ENCODE measurements around the gene DHDDS.
A peak's percentile ranks its signal among the peaks of the same experiment; 100 is the strongest.
"Not testable (repeated sequence)": the region's sequence is repeated elsewhere in the genome, so short reads cannot be mapped to it uniquely, and the experiment has no call there.

The DHDDS gene, protein sequence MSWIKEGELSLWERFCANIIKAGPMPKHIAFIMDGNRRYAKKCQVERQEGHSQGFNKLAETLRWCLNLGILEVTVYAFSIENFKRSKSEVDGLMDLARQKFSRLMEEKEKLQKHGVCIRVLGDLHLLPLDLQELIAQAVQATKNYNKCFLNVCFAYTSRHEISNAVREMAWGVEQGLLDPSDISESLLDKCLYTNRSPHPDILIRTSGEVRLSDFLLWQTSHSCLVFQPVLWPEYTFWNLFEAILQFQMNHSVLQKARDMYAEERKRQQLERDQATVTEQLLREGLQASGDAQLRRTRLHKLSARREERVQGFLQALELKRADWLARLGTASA

DNA sequence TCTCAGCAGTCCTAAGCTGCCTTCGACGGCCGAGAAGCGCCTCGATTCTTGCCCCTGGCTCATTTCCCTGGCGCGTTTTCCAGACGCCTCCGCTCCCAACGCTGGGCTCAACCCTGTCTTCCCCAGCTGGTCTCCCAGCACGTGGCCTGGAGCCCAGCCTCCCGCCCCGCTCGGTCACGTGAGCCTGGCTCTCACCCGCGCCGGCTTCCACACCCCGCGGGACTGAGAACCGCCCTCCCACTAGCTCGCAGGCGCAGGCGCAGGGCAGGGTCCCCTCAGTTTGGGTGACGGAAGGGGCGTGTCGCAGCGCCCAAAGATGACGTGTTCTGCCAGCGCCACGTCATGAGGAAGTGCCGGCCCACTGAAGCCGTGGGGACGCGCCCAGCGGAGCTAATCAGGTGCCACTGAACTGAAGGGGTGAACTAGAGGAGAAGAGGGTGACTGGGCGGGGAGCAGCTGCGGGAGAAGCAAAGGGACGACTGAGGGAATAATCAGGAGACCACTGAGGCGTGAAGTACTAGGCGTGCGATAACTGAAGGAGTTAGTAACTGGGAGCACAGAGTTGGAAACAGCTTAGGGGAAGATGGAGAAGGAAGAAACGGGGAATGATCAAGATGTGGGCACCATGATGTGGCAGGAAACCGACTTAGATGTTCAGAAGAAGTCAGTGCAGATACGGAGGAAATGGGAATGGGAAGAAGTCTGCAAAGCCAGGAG lies at the start of gene DHDDS:
TSS of gene DHDDS (plus strand) at position 343 of the 717 bp plus-strand sequence. CDS start 625 bp downstream, outside the sequence.
- DNase-seq (ENCODE audit: low read depth in 2 of 2) = peak; percentile 97

DNA sequence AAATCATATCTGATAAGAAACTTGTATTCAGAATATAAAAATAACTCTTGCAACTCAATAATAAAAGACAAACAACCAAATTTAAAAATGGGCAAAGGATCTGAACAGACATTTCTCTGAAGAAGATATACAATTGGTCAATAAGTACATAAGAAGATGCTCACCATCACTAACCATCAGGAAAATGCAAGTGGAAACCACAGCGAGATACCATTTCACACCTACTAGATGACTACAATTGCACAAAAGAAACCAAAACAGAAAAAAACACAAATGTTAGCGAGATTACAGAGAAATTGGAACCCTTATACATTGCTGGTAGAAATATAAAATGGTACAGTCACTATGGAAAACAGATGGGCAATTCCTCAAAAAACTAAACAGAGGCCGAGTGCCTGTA lies 48.0 kb upstream of the DHDDS start:
- DNase-seq (ENCODE audit: low read depth in 2 of 2) = no peak

DNA sequence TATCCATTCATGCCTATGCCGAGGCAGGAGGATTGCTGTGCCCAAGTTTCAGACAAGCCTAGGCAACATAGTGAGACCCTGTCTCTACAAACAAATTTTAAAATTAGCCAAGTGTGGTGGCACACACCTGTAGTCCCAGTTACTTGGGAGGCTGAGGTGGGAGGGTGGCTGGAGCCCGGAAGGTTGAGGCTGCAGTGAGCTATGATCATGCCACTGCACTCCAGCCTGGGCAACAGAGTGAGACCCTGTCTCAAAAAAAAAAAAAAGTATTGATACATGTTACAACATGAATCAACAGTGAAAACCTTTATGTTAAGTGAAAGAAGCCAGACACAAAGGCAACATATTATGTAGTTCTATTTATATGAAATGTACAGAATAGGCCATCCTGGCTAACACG lies 47.1 kb upstream of the DHDDS start:
- not testable (repeated sequence) for DNase-seq (ENCODE audit: low read depth in 2 of 2)

DNA sequence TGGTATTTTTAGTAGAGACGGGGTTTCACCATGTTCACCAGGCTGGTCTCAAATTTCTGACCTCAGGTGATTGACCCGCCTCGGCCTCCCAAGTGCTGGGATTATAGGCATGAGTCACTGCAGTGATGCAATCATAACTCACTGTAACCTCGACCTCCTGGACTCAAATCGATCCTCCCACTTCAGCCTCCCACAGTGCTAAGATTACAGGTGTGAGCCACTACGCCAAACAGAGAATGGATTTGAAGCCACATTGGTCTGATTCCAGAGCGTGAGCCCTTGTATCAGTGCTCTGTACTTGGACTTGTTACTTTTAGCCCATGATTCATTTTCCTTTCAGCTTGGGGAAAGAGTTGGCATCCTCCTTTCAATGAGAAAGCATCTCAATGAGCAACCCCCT lies 44.7 kb upstream of the DHDDS start:
- no peak for DNase-seq (ENCODE audit: low read depth in 2 of 2)

DNA sequence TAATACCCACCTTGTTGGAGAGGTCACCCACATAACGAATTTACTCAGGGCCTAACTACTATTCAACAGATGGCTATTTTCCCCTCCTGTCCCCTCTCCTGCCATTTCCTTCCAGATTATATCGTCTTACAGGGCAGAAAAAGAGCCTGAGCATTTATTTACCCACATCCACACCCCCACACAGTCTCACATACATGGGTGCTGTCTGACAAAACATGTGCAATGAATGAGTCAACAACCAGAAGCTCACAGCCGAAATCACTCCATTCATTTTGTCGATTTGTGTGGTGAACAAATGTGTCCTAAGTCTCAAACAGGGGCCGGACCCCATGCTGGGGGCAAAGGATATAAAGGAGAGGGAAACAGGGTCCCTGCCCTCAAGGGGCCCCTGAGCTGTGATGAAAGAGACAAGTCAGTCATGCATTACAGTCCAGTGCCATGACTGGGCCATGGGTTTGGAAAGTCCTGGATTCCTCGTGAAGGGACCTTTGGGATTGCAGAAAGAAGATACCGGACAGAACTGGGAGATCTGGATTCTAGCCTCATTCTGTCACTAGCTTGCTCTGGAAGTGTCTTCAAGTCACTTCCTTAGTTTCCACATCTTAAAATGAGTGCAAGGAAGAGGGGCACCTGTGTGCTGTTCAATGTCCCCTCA lies 43.2 kb upstream of the DHDDS start:
- no peak for DNase-seq (ENCODE audit: low read depth in 2 of 2)

DNA sequence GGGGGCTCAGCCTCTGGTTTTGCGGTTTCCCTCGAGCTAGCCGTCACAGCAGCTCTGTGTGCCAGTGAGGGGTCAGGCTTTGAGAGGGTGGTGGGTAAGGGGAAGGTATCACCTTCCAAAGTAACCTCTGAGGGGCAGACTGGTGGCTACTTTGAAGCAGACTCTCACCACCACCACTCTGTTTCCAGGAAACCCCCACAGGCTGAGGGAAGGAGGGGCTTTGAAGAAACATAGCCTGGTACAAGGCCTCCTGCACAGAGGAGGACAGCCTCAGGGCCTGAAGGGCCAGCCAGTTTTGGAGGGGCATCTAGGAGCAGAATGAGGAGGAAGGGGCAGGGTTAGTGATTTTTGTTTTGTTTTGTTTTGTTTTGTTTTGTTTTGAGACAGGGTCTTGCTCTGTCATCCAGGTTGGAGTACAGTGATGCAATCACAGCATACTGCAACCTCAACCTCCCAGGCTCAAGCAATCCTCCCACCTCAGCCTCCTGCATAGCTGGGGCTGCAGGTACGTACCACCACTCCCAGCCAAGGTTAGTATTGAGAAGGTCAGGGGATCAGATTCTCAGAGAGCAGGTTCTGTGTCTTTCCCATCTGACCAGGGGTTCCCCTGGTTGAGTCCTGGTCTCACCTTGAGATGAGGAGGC lies 42.4 kb upstream of the DHDDS start:
- no peak for DNase-seq (ENCODE audit: low read depth in 2 of 2)

DNA sequence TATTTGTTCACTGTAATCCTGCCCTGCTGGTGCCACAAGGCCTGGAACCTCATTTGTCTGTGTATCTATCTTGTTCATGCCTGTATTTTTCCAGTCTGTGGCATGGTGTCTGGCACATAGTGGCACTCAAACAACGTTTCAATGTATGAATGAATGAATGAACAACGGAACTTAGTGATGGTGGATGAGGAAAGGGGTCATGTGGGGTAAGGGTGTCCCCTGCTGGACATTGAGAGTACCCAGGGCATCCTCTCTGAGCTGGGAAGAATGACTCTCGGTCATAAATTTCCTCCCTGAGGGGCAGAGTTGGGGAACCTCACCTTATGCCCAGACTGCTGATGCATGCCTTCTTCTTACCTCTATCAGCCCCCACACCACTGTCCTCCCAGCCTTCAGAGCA lies 40.7 kb upstream of the DHDDS start:
- peak in 1 of 2 donors; percentile 15 for DNase-seq (ENCODE audit: low read depth in 2 of 2)

DNA sequence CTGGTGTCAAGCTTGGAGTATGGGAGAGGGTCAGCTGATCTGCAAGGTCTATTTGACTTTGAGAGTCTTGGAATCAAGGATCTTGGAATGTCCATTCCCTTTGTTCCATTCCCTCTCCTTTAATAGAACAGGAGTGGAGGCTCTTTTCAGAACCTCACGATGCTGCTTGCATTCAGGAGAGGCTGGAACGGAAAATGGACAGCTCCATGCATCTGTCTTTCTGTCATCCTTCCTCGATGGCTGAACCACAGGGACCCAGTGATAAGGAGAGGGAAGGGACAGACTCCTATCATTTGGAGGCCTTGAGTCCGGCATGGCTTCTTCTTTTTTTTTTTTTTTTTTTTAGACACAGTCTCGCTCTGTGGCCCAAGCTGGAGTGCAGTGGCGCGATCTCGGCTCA lies 36.4 kb upstream of the DHDDS start:
- DNase-seq (ENCODE audit: low read depth in 2 of 2) = no peak

DNA sequence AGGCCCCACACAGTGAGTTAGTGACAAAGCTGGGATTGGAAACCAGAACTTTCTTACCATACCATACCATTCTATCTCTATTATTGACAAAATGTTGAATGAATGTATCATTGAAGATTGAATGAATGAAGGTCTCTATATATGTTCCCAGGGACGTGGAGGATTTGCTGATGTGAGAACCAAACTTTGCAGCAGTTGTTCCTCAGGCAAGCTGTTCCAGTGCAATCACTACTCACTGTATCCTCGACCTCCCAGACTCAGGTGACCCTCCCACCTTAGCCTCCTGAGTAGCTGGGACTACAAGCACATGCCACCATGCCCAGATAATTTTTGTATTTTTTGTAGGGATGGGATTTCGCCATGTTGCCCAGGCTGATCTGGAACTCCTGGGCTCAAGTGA lies 33.1 kb upstream of the DHDDS start:
- no peak for DNase-seq (ENCODE audit: low read depth in 2 of 2)

DNA sequence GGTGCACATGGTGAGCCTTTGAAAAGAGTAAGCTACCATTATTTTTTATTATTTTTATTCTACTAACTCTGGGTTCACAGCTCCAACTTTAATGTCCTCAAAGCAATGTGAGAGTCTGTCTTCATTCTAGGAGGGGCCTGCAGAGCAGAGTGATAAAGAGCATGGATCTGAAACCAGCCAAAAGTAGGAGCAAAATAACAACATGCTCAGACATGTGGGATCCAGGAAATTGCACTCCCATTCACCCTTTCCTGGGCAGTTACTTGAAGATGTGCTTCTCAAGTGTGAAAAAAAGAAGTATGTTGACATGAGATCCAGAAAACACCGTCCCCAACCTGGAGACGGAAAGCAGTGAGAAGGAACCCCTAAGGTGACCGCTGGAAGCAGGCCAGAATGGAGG lies 30.2 kb upstream of the DHDDS start:
- DNase-seq (ENCODE audit: low read depth in 2 of 2) = no peak

DNA sequence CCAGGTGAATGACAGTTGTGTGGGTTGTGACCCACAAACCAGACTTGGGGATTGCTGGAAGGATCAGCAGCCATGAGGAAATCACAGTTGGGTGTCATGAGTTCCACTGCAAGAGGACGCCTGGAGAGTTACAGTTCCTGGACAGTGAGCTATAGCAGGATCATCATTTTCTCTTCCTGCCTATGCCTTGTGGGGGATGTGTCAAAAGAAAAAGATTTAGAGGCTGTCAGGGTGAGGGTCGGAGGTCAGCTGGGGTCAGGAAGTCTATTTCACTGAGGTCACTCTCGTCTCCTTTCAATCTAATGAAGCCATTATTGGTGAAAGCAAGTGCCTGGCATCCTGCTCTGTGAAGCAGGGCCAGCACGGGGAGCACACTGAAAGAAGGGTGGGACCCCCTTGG lies 28.5 kb upstream of the DHDDS start:
- DNase-seq (ENCODE audit: low read depth in 2 of 2) = no peak

DNA sequence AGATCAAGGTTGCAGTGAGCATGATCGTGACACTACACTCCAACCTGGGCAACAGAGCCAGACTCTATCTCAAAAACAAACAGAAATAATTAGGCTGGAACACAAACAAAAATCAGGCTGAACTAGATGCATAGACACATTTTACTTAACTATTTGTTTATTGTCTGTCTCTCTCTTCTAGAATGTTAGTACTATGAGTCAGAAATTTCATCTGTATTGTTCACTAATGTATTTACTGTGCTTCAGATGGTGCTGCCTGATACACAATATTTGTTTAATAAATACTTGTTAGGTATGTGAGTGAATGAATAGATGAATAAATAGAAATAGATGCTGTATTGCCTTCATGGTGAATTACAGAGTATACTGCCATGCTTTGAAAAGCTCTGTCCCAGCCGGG lies 27.5 kb upstream of the DHDDS start:
- DNase-seq (ENCODE audit: low read depth in 2 of 2) = no peak

DNA sequence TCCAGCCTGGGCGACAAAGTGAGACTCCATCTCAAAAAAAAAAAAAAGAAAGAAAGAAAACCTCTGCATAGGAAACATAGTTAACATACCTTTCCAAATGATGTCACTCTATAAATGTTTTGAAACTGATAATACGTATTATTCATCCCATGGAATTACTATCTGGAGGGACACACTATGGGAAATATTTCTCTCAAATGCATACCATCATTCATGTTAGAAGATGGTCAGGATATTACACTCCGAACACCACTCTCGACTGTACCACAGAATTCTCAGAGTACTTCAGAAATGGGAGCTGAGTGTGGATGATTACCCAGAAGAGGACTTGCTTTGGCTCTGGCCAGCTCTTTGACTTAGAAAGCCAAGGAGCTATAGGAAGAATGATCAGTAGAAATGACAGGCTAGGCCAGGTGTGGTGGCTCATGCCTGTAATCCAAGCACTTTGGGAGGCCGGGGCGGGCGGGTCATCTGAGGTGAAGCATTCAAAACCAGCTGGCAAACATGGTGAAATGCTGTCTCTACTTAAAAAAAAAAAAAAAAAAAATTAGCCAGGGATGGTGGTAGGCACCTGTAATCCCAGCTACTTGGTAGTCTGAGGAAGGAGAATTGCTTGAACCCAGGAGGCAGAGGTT lies 26.7 kb upstream of the DHDDS start:
- DNase-seq (ENCODE audit: low read depth in 2 of 2) = no peak

DNA sequence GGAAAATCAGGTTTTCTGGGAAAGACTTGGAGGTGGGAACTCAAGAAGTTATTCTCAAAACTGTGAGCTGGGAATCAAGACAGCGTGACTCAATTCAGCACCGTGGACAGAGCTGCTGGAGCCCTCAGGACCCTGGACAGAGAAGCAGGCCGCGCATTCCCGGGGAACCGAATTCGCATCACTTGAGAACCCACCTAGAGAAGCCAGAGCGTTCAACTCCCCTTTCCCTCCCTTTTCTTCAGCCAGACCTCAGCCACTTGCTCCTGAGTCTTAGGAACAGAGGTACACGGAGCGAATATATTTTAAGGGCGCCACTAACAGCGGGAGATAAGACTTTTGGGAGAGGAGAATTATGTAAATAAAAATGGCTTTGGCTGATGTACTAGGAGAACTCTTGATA lies 23.5 kb upstream of the DHDDS start:
- peak; percentile 70 to 74 for DNase-seq (ENCODE audit: low read depth in 2 of 2)

DNA sequence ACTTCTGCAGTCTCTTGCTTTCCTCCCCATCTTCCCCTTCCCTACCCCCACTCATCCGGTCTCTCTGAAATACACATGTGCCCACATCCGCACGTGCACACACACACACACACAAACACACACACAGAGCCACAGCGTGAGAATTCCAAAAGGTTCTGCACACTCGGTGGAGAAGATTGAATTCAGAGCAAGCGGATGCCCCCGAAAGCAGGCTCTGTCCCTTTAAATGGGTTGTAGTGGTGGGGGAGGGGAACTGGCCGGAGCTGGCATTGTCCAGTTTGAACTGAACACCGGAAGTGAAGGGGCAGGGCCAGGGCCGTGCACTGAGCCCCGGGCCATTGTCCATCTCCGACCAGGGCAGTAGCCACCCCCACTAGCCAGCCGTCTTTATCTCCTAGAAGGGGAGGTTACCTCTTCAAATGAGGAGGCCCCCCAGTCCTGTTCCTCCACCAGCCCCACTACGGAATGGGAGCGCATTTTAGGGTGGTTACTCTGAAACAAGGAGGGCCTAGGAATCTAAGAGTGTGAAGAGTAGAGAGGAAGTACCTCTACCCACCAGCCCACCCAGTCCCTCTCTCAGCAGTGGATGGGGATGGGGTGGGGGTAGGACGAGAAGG lies 22.8 kb upstream of the DHDDS start:
- no peak for DNase-seq (ENCODE audit: low read depth in 2 of 2)

DNA sequence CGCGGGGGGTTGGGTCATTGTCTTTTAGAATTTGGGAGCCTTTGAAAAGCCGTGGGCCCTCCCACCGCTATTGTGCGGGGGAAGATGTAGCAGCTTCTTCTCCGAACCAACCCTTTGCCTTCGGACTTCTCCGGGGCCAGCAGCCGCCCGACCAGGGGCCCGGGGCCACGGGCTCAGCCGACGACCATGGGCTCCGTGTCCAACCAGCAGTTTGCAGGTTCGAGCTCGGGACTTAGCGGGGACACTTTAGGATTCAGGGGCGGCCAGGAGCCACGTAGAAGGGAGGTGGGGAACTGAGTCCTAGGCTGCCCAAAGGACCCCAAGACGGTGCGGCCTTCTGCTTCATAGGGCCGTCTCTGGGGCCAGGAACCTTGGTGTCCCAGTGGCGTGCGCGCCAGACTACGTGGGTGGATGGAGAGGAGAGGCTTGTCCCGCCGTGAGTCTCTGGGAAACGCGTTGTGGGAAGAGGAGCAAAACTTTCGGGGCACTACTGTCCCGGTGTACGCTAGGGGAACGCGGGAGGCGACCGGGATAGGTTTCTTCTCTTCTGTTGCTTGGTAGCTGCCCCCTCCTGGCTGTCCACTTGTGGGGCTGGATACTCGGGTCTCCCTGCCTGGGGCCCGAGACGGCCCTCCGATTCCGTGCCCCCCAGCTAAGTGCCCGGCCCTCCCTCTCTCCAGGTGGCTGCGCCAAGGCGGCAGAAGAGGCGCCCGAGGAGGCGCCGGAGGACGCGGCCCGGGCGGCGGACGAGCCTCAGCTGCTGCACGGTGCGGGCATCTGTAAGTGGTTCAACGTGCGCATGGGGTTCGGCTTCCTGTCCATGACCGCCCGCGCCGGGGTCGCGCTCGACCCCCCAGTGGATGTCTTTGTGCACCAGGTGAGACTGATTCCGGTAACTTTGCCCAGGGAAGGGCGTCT lies 21.2 kb upstream of the DHDDS start, which contains the start of gene LIN28A:
TSS of gene LIN28A (plus strand) at position 112 of the 918 bp plus-strand sequence. CDS start at position 187, 75 bp downstream.
- DNase-seq (ENCODE audit: low read depth in 2 of 2) = no peak

DNA sequence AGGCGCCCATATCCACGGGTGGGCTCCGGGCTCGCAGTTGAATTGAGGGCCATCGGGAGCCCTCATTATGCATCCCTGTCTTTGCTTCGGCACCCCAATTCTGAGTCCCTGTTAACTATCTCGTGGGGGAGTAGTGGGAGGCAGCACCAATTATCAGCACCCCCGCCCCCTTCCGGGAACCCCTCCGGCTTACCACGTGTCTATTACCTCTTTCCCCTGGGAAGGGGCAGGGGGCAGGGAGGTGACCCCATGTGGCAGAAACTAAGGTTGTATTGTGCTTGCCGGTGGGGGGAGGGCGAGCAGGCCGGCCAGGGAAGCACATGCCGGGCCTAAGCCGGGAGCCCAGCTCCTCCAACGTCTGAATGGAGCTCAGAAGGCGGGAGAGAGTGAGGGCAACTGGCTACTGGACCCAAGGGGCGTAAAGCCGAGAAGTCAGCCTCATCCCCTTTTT lies 20.5 kb upstream of the DHDDS start:
- no peak for DNase-seq (ENCODE audit: low read depth in 2 of 2)

DNA sequence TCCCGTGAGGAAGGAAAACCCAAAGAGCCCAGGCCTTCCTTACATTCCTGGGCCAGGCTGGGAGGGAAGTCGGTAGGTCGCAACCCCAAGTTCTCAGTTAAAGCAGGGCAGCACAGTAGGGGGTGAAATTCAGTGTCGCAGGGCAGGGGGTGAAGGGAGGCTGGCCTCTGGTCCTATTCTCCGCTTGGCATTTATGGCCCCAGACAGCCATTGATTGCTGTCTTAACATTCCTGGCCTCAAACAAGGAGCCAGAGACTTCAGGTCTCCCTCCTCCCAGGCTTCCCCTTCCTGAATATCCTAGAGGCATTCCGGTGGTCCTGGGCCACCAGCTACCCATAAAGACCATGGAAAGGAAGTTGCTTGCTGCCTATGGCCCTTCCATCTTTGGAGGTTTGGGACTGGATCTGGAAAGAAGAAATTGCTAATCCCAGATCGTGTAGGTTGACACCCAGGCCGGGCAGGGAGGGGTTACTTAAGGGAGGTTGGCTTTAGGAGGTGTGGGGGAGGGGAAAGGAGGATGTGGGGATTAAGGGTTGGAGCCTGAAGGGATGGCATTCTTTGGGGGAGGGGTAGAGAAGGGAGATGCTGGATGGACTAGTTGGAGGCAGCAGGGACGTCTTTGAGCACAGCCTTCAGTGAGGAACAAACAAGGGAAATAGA lies 19.8 kb upstream of the DHDDS start:
- no peak for DNase-seq (ENCODE audit: low read depth in 2 of 2)

DNA sequence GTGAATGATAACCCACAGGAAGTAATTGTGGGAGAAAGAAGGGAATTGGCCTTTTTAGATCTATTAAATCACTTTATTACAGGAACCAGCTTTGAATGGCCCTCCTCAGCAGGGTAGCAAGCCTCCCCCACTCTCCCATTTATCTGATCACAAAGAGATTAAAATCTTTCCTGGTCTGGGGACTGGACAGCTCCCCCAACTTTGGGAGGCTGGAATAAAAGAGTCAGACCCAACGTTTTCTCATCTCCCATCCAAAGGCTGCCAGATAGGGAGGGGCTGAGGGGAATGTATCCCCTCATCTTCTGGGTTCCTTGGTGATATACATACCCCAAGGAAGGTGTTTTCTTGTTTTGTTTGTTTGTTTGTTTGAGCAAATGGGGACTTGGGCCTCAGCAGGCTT lies 19.1 kb upstream of the DHDDS start:
- no peak for DNase-seq (ENCODE audit: low read depth in 2 of 2)

All from stimulated activated CD4-positive, alpha-beta T cell treated with anti-CD3 and anti-CD28 coated beads, Interleukin-1b, Interleukin-23, amount 100 ng/mL, for 4 hours (primary cell).